GM21367 (cell line): ENCODE results near the gene SLIT3.
"Not testable (repeated sequence)": the region's sequence is repeated elsewhere in the genome, so short reads cannot be mapped to it uniquely, and the experiment has no call there.

Source experiments
- ATAC-seq: cut with Tn5 transposase; IDR thresholded peaks from one replicate; pipeline ENCODE4 v1.9.1; 2021; ENCODE audit not compliant: unreplicated experiment

SLIT3 gene

DNA sequence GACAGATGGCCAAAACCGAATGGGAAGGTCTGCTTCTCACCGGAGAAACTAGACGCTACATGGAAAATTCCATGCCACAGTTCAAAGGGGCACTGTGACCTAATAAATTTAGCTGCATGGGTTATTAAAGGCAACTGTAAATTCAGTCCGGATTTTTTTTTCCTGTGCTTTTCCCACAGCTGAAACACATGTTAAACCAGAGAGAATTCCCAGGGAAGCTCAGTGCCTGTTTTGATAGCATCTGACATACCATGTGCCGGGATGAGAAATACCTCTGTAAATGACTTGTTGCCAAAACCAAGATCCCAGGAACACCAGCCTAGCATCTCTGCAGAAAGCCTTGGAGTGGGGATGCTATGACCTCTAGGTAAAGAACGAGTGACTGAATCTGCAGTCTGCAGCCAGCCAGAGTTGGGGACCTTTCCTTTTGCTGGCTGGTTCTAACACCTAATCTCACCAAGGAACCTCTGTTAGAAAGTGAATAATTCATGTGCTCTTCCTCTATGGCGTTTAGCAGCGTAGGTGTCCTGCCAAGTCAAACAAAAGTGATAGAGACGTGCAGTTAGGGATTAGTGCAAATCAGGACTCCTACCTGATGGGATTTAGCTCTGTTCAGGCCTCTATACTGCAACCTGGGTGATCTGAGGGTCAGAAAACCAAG is 77.9 kb downstream of the SLIT3 start:
- ATAC-seq = no peak

DNA sequence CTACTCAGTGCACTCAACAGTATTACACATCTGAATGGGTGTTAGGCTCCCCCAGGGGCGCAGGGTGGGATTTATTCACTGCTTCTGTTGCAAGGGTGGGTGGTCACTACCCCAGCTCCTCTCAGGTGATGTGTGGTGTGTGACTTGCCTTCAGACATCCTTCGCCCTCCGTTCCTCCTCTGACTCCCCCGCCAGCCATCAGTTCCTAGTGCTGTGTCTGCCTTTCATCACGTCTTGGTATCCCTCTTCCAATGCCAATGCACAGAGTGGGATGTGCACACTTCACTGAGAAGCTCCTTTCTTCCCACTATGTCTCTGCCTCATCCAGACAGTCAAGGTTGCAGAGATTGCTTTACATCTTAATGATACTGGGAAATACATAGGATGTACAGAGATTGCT is 79.4 kb downstream of the SLIT3 start:
- no peak for ATAC-seq

DNA sequence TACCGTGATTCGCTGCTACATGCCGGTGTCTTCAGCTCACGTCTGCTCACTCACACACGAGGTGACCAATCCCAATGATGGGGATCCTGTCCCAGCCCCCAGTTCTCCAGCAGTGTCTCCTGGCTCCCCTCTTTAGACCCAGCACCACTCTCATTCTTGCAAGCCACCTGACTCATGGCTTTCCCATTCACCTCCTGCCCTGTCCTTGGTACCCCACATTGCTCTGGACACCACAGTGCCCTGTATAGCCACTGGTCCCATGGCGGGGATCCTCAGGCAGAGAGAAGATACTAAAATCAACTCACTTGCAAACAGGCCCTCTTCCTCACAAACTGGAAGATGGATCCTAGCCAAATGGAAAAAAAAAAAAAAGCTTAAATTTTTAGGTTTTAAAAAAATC is 81.0 kb downstream of the SLIT3 start:
- no peak for ATAC-seq

DNA sequence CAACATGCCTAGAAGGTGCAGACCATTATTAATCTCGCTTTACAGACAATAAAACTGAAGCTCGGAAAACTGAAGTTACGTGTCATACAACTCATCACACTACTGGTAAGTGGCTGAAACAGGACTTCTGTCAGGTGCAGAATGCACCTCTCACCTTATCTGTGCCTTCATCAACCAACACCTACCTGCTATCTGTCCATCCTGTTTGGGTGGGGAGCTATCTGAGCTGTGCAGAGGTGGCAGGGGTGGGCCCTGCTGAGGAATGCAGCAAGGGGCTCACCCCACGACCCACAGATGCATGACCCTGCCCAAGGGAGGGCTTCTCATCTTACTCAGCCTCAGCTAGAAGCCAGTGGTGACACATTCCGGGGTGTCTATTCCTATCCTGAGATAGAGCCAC is 81.6 kb downstream of the SLIT3 start:
- no peak for ATAC-seq

DNA sequence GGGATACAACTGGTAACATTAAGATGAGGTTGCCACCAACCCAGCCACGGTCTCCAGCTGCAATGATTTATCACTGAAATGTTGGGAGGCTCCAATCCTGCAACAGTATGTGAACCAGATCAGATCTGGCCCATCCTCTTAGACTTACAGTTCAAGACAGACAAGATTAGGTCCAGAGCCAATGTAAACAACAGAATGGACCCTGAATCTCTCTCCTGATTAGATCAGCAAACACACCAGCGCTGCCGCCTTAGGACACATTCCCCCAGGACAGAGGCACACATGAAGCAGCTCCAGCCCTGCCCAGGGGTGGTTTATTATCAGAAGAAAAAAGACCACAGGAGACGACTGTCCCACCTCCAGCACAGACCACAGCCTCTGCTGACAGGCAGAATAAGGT is 82.1 kb downstream of the SLIT3 start:
- no peak for ATAC-seq

DNA sequence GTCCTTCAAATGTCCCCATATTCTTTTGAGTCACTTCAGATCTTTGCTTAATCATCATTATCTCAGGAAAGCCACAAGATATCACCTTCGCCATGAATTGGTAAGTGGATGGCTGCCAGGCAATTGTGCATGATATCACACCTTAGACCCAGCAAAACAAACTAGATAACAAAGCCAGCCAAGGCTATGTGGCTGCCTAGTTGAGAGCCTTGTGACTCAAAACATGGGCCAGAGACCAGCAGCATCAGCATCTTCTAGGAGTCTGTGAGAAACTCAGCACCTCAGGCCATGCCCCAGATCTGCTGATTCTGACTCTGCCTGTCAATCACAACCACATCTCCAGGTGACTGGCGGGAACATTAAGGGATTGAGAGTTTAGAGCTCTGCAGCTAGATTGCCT is 82.8 kb downstream of the SLIT3 start:
- no peak for ATAC-seq

DNA sequence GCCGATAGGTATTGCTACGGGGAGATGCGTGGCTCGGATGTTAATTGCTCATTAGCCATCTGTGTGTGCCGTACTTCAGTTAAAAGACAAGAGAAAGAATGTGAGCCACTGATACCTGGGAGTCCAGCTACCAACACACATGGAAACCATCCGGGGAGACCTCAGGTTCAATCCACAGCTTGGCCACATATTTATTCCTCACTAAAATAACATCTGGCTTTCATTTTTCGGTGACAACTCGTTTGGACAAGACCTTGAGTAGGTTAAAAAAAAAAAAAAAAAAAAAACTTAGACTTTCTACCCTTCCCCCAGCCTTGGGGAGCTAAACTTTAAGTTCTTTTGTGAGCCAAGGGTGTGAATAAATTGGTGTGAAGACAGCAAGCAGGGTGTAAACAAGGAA is 84.1 kb downstream of the SLIT3 start:
- no peak for ATAC-seq

DNA sequence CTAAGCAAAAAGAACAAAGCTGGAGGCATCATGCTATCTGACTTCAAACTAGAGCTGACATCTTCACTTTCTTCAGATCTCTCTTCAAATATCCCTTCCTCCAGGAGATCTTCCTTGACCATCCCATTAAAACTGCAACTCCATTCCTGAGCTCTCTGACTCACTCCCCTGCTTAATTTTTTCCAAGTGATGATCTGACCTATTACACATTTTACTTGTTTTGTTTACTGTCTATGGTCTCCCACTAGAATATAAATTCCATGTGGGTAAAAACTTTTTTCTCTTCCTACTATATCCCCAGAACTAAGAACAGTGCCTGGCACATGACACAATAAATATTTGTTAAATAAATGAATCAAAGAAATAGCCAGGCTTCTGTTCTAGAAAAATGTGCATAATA is 87.5 kb downstream of the SLIT3 start:
- ATAC-seq = no peak

DNA sequence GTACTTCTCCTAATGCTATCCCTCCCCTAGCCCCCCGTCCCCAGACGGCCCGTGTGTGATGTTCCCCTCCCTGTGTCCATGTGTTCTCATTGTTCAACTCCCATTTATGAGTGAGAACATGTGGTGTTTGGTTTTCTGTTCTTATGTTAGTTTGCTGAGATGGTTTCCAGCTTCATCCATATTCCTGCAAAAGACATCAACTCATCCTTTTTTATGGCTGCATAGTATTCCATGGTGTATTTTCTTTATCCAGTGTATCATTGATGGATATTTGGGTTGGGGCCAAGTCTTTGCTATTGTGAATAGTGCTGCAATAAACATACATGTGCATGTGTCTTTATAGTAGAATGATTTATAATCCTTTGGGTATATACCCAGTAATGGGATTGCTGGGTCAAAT is 89.2 kb downstream of the SLIT3 start:
- not testable (repeated sequence) for ATAC-seq

DNA sequence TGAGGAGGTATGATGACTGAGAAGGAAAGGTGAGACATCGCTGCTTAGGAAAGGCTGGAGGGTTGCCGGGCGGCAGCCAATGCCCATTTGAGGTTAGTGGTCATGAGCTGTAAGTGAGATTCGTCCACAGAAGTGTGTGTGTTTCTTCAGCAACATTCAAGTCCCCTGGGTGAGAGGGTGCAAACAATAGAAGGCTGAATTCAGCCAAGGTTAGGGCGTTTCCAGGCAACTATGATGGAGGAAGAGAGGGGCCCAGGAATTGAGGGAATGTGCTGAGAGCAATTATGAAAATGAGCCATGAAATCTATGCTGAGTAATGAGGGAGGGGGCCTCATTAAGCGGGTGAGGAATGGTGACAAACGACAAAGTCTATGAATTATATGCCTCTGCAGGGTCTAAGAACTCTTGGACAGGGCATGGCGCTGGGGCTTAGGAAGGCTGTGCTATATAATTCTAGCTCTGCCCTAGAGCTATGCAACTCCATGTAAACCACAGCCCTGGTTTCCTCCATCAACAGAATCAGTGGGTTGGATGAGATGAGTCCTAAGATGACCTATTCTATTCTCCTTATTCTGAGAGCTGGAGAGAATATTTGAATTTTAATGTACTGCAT is 96.0 kb downstream of the SLIT3 start:
- no peak for ATAC-seq

DNA sequence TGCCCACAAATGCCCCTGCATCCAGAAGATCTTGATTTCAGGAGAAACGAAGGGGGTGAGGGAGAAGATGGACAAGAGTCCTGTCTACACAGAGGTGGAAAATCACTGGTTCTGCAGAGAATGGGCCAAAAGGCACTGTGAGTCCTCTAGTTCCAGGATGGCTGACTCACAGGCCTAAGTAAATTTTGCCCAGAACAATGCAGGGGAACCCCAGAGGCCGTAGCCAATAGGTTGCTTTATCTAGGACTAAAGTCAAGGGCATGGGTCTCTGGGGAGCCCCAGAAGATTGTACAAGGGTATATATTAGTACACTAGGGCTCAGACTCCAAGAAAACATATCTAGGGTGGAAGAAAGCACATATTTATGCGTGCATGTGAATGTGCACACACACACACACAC is 98.0 kb downstream of the SLIT3 start:
- ATAC-seq = no peak

DNA sequence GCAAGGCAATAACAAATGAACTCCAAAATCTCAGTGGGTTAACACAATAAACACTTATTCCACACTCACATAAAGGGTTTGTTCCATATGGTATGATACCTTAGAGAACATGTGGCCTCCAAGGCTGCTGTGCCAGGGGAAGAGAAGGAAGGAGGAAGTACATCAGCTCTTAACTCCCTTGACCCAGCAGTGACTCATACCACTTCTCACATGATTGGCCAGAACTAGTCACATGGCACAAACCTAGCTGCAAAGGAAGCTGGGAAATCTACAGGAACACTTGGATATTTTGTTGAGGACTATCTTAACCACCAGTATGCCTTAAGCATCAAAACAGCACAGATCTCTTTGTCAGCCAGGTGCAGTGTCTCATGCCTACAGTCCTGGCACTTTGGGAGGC is 99.3 kb downstream of the SLIT3 start:
- ATAC-seq = no peak

DNA sequence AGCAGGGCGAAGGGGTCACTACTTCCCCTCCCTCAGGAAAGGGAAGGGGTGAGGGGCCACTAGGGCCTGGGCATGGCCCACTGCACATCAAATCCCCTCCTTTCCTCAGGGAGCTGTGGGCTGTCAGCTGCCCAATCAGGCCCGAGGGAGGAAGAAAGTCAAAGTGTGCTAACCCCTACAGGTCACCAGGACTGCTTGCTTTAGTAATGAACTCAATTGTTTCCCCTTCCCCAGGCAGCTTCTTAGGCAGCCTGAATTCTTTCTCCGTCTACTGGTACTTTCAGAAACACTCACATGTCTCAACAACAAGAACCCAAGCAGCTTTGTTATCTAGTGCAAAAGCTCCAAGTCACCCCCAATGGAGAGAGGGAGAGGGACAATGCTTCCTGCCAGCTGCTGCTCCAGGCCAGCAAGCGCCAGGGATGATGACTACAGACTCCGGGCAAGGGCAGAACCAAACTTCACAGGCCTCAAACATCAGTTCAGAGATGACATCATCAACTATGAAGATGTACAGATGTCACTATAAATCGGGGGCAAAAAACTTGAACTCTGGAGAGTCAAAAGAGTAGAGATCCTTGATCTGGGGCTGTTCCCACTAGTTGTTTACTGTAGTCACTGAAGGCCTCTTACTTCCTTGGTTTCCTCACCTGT is 100.7 kb downstream of the SLIT3 start:
- no peak for ATAC-seq

DNA sequence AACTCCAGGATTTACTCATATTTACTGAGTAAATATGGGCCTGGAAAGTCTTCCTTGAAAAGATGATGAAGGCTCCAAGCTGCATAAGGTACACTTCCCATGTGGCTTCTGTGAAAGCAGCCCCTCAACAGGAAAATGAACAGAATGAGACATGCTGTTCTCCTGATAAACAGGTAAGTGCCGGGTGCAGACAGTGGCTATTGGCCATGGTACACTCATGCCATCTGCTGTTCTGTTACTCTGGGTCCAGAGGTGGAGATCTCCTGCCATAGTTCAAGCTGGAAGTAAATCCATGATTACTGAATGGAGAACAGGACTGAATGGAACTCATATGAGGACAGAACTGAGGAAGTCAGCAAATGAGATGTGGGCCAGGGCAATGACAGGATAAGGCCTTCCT is 103.6 kb downstream of the SLIT3 start:
- no peak for ATAC-seq

DNA sequence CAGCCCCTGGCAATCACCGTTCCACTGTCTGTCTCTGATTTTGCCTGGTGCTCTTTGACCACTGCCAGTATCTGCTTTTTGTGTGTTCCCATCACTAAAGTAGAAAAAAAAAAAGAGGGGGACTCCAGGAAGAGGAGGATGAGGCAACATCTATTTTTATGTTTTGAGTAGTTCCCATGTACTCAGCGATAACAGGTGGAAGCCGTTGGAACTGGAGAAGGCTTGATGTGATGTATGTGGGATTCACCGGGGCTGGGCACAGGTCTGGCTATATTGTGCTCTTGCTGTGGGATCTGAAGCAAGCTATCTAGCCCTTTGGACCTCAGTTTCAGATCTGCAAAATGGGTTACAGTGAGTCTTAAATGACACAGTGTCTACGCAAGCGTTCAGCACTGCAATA is 104.9 kb downstream of the SLIT3 start:
- ATAC-seq = no peak

DNA sequence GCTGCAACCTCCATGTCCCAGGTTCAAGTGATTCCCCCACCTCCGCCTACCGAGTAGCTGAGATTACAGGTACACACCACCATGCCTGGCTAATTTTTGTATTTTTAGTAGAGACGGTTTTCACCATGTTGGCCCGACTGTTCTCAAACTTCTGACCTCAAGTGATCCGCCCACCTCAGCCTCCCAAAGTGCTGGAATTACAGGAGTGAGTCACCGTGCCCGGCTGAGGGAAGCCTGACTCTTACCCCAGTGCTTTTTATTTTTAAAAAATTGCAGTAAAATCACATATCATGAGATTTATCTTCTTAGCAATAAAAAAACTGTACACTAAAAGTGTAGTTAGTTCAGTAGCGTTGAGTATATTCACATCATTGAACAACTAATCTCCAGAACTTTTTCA is 105.3 kb downstream of the SLIT3 start:
- no peak for ATAC-seq

DNA sequence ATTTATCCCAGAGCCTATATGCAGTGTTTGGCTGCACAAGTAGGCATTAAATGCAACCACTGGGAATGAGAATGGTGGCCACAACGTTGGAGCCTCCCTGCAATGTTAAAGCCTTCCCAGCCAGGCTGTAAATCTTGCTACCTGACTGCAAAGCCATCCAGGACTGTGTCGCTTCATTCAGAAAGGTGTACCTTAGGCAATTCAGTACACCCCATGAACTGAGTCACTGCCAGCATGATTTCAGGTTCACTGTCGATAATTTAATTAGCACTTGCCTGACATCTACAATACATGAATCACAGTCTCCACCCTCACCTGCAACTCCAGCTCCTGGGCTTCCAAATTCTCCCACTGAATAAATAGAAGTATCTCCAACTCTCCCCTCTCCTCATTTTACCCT is 108.4 kb downstream of the SLIT3 start:
- ATAC-seq = no peak

DNA sequence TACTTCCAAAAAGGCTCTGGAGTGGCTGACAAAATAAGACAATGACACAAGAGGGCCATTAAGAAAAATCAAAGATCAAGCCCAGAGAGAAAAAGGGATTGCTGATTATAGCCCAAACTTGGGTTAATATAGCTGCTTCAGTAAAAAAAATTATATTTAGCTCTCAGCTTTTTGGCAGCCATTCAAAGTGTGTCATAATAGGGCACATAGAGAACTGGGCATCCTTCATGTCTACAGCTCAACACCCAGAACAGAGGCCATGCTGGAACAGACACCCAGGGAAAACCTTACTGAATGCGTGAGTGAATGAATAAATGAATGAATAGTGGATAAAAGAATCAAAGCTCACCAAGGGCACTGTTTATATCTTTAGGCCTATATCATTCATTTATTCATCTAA is 110.1 kb downstream of the SLIT3 start:
- ATAC-seq = no peak

DNA sequence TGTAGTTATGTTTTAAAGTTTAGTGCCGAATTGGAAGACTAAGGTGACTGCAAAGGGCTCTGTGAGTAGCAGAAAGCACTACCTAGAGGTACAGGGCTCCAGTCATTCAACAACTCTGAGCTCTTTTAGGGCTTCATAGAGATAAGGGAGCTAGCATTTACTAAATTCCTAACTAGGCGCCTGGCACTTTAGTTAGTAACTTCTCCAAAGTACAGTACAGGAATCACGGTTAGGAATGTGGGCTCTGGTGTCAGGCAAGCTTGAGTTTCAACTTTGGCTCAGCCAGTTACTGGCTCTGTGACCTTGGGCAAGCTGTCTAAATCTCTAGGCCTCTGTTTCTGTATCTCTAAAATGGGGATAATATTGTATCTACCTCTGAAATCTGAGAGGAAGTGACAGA is 115.3 kb downstream of the SLIT3 start:
- ATAC-seq = no peak

DNA sequence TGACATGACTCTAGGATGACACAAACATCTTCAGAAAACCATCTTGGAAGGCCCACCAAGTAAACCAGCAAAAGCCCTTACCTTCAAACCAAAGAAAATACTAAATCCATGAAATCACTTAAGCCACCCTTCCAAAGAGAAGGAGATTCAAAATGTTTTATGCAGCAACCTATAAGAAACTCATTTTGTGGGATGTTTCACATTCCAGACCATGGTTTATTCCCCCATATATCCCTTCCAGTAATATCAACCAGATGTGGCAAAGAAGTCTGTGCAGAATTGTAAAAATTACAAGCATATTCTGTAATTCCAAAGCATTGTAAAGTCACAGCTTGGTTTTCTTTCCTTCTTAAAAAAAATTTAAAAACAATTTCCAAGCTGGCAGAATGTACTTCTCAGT is 117.4 kb downstream of the SLIT3 start:
- no peak for ATAC-seq

DNA sequence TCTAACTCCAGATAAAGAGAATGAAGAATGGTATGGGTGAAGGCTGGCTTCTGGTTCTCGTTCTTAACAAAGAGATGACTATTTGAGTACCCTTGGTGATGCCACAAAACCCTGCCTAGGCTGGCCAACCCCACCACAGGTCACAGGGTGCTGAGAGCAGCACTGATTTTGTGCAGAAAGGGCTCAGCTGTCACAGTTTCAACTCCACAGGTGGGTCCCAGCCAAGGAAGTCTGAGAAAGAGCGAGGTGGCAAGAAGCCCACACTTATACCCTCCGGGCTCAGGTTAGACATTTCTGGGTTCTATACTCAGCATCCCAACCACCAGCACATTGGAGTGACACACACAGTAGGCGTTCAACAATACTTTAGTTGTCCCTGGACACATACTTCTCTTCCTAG is 118.1 kb downstream of the SLIT3 start:
- ATAC-seq = no peak

DNA sequence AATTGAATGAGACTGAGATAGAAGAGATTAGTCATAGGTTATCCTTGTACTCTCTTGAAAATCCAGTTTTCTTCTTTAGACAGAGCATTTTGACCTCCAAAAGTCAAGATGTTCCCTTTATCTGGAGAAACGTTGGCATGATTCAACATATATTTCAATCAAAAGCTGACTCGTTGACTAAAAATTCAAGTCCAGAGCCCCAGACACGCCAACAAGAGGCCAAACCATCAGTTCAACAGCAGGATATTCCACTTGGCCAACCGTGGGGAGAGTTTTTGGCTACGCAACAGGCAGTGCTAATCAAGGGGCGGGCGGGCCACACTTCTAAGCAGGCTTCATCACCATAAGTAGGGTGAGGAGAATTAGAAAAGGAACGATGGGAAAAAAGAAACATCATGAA is 119.1 kb downstream of the SLIT3 start:
- ATAC-seq = no peak

DNA sequence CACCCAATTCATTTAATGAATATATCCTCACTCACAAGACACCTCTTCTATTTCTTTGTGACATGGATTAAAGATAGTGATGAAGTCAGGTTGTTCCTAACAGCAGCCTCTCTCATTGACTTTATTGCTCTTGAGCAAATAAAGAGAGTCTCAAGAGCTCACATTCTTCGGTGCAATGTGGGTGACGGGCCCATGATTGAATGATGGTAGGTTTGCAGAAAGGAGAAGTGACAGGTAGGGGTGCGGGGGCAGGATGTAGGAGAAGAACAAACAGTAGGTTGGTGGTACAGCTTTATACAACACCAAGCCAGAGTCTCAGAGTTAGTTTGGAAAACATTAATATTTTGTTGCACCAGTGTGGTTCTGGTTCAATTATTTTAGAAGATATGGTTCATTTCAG is 122.2 kb downstream of the SLIT3 start:
- ATAC-seq = no peak
